Transverse colon (tissue), 3 donors: ENCODE results near the gene CORO2B.

Source experiments
- CTCF ChIP-seq, 5 experiments: fragments of 200-600 bp in 3 of 5; fragments of 450-650 bp in 2 of 5; sonication (generic) in 3 of 5; IDR thresholded peaks; 1 replicate in 2 of 5; 2 replicates in 3 of 5; pipeline ENCODE4 v1.5.1; 2016 to 2017; ENCODE audit warnings: antibody characterized with exemption in 5 of 5, inconsistent platforms in 3 of 5, mild to moderate bottlenecking in 2 of 5, moderate library complexity in 1 of 5
- EP300 ChIP-seq: sonication (generic); formaldehyde crosslinking; IDR thresholded peaks from one replicate; pipeline ENCODE4 v1.6.1; 2017; ENCODE audit warnings: antibody characterized with exemption, low read depth
- POLR2A ChIP-seq: fragments of 450-650 bp; IDR thresholded peaks from one replicate; pipeline ENCODE4 v1.6.1; 2016; ENCODE audit warnings: antibody characterized with exemption, mild to moderate bottlenecking, moderate library complexity

- TF ChIP-seq CTCF (IDR thresholded peaks at IDR 0.05) (no peak), POLR2A (no peak), EP300 (no peak)
These were observed 32.0 kb downstream of the CORO2B start for GRCh38 chr15:68610825-68611224.
